SK-N-SH treated with all-trans-retinoic acid at 6 μM for 48 hours (cell line): ENCODE data around the gene ZNF185.

Source experiments
- ATAC-seq: fragments of 200-7000 bp; cut with Tn5 transposase; 3 replicates; pipeline ENCODE4 v1.9.1; 2020; ENCODE audit warnings: mild to moderate bottlenecking, moderate library complexity
- ARNTL ChIP-seq: fragments of 450-650 bp; formaldehyde crosslinking; IDR thresholded peaks from 2 replicates; pipeline ENCODE4 v1.5.0; 2020; ENCODE audit warnings: low read depth, mild to moderate bottlenecking, moderate library complexity, borderline replicate concordance
- BACH2 ChIP-seq: fragments of 250-450 bp; sonication (Bioruptor Pico); IDR thresholded peaks from 2 replicates; pipeline ENCODE4 v1.9.0; 2021; ENCODE audit warnings: mild to moderate bottlenecking, borderline replicate concordance
- CSDC2 ChIP-seq: fragments of 250-450 bp; sonication (Bioruptor Pico); IDR thresholded peaks from 2 replicates; pipeline ENCODE4 v1.5.0; 2020; ENCODE audit warnings: mild to moderate bottlenecking, moderate library complexity
- CSRNP3 ChIP-seq: fragments of 250-450 bp; sonication (Bioruptor Pico); IDR thresholded peaks from 2 replicates; pipeline ENCODE4 v1.5.1; 2021; ENCODE audit warnings: mild to moderate bottlenecking, moderate library complexity
- ESRRG ChIP-seq: fragments of 250-450 bp; sonication (Bioruptor Pico); IDR thresholded peaks from 2 replicates; pipeline ENCODE4 v1.6.1; 2021; ENCODE audit warnings: mild to moderate bottlenecking
- OSR1 ChIP-seq: fragments of 250-450 bp; sonication (Bioruptor Pico); IDR thresholded peaks from 2 replicates; pipeline ENCODE4 v1.8.0; 2022; ENCODE audit warnings: moderate library complexity, mild to moderate bottlenecking, inconsistent platforms
- PATZ1 ChIP-seq: fragments of 250-450 bp; sonication (Bioruptor Pico); IDR thresholded peaks from 2 replicates; pipeline ENCODE4 v1.8.0; 2020; ENCODE audit warnings: mild to moderate bottlenecking, moderate library complexity, borderline replicate concordance
- POU6F1 ChIP-seq: fragments of 250-450 bp; sonication (Bioruptor Pico); IDR thresholded peaks from 2 replicates; pipeline ENCODE4 v1.8.0; 2021; ENCODE audit warnings: low read depth, mild to moderate bottlenecking, moderate library complexity, borderline replicate concordance
- PPARA ChIP-seq: fragments of 250-450 bp; sonication (Bioruptor Pico); IDR thresholded peaks from 2 replicates; pipeline ENCODE4 v1.5.0; 2020; ENCODE audit warnings: mild to moderate bottlenecking, borderline replicate concordance
- RARB ChIP-seq: fragments of 250-450 bp; sonication (Bioruptor Pico); IDR thresholded peaks from 2 replicates; pipeline ENCODE4 v1.8.0; 2021; ENCODE audit warnings: mild to moderate bottlenecking, moderate library complexity
- SNAI2 ChIP-seq: fragments of 250-450 bp; sonication (Bioruptor Pico); IDR thresholded peaks from 2 replicates; pipeline ENCODE4 v1.5.0; 2020; ENCODE audit warnings: mild to moderate bottlenecking, moderate library complexity
- TCF4 ChIP-seq: fragments of 250-450 bp; sonication (Bioruptor Pico); IDR thresholded peaks from 2 replicates; pipeline ENCODE4 v1.8.0; 2021; ENCODE audit warnings: mild to moderate bottlenecking, moderate library complexity, borderline replicate concordance
- TOX ChIP-seq: fragments of 250-450 bp; sonication (Bioruptor Pico); IDR thresholded peaks from 2 replicates; pipeline ENCODE4 v1.8.0; 2021; ENCODE audit warnings: mild to moderate bottlenecking, moderate library complexity, borderline replicate concordance
- TSHZ2 ChIP-seq: fragments of 250-450 bp; sonication (Bioruptor Pico); IDR thresholded peaks from 2 replicates; pipeline ENCODE4 v1.5.0; 2020; ENCODE audit warnings: mild to moderate bottlenecking, moderate library complexity
- ZFP3 ChIP-seq: fragments of 250-450 bp; sonication (Bioruptor Pico); IDR thresholded peaks from 2 replicates; pipeline ENCODE4 v1.5.0; 2020; ENCODE audit warnings: mild to moderate bottlenecking, moderate library complexity
- ZFP30 ChIP-seq: fragments of 450-650 bp; formaldehyde crosslinking; IDR thresholded peaks from 2 replicates; pipeline ENCODE4 v1.5.0; 2022; ENCODE audit warnings: mild to moderate bottlenecking, moderate library complexity
- ZNF565 ChIP-seq: fragments of 450-650 bp; formaldehyde crosslinking; conservative IDR thresholded peaks from 2 replicates; pipeline ENCODE4 v1.5.0; 2020; ENCODE audit warnings: low read depth, mild to moderate bottlenecking, moderate library complexity
- ZNF70 ChIP-seq: fragments of 450-650 bp; formaldehyde crosslinking; IDR thresholded peaks from 2 replicates; pipeline ENCODE4 v1.5.0; 2020; ENCODE audit warnings: mild to moderate bottlenecking, moderate library complexity

The ZNF185 gene

GRCh38 chrX:152896450-152896849 lies 1.4 kb upstream of the ZNF185 start:
- TF ChIP-seq ZNF70 (CRISPR knock-in tag) (no peak), ZFP30 (no peak), PPARA (no peak), TCF4 (CRISPR knock-in tag) (no peak), POU6F1 (CRISPR knock-in tag) (no peak), TOX (no peak), ESRRG (no peak), PATZ1 (no peak), ZFP3 (CRISPR knock-in tag) (no peak), ARNTL (no peak)
- TF ChIP-seq, all 23 proteins: peak for 0
- no peak for ATAC-seq

GRCh38 chrX:152898442-152898841 lies 575 bp downstream of the ZNF185 start:
- no peak for TF ChIP-seq ZNF70 (CRISPR knock-in tag)
- no peak for ATAC-seq

- no peak for TF ChIP-seq CSDC2 (CRISPR knock-in tag)
- TF ChIP-seq CSRNP3 (CRISPR knock-in tag) = no peak
- no peak for TF ChIP-seq OSR1 (CRISPR knock-in tag)
- ATAC-seq = no peak
Observed at GRCh38 chrX:152899111-152899873, 1.4 kb downstream of the ZNF185 start.

GRCh38 chrX:152899874-152900719 lies 2.2 kb downstream of the ZNF185 start:
- no peak for ATAC-seq
- no peak for TF ChIP-seq ESRRG
- no peak for TF ChIP-seq ZFP3 (CRISPR knock-in tag)
- no peak for TF ChIP-seq TOX
- no peak for TF ChIP-seq BACH2 (CRISPR knock-in tag)
- no peak for TF ChIP-seq ZNF565 (CRISPR knock-in tag)

GRCh38 chrX:152900937-152901445 lies 3.1 kb downstream of the ZNF185 start:
- ATAC-seq = no peak
- TF ChIP-seq ZNF70 (CRISPR knock-in tag) = no peak
- TF ChIP-seq ZFP3 (CRISPR knock-in tag) = no peak
- TF ChIP-seq TSHZ2 (CRISPR knock-in tag) = no peak
- no peak for TF ChIP-seq TCF4 (CRISPR knock-in tag)
- no peak for TF ChIP-seq ARNTL
- no peak for TF ChIP-seq PATZ1
- TF ChIP-seq SNAI2 = no peak
- TF ChIP-seq ESRRG = no peak
- TF ChIP-seq TOX = no peak
- TF ChIP-seq RARB (CRISPR knock-in tag) = no peak
